ENCODE results near the gene ZNF888.
"Not testable (repeated sequence)": the region's sequence is repeated elsewhere in the genome, so short reads cannot be mapped to it uniquely, and the experiment has no call there.

ZNF888 gene

GRCh38 chr19:52941523-52941922 is 18.3 kb upstream of the ZNF888 start:
- DNase-seq, result not testable (repeated sequence)

GRCh38 chr19:52940905-52941304 is 17.7 kb upstream of the ZNF888 start:
- not testable (repeated sequence) for DNase-seq

- no peak for DNase-seq
These were observed 15.5 kb upstream of the ZNF888 start for GRCh38 chr19:52938761-52939160.

GRCh38 chr19:52936954-52937325 is 13.7 kb upstream of the ZNF888 start:
- DNase-seq, result no peak

- no peak for DNase-seq
These were observed 13.1 kb upstream of the ZNF888 start for GRCh38 chr19:52936151-52936953.

GRCh38 chr19:52935434-52935833 is 12.2 kb upstream of the ZNF888 start:
- no peak for DNase-seq

- DNase-seq, result not testable (repeated sequence)
These were observed 1.4 kb upstream of the ZNF888 start for GRCh38 chr19:52924641-52925040.

GRCh38 chr19:52923778-52924593 is 758 bp upstream of the ZNF888 start:
- DNase-seq, result no peak

- no peak for DNase-seq
These were observed 5.7 kb downstream of the ZNF888 start for GRCh38 chr19:52917531-52917930.

GRCh38 chr19:52910648-52911047 is 12.6 kb downstream of the ZNF888 start:
- no peak for DNase-seq

GRCh38 chr19:52904052-52904780 is 19.0 kb downstream of the ZNF888 start:
- not testable (repeated sequence) for DNase-seq

GRCh38 chr19:52901842-52902241 is 21.4 kb downstream of the ZNF888 start:
- no peak for DNase-seq

- not testable (repeated sequence) for DNase-seq
These were observed 24.6 kb downstream of the ZNF888 start for GRCh38 chr19:52898596-52898995.

- no peak for DNase-seq
These were observed 25.1 kb downstream of the ZNF888 start for GRCh38 chr19:52898101-52898500.

- peak; percentile 1 for DNase-seq
These were observed 25.9 kb downstream of the ZNF888 start, which contains the start of gene ZNF320 for GRCh38 chr19:52897138-52897935. Gene ZNF320 (minus strand): TSS chr19:52897635. CDS start chr19:52890255, 7,380 bp downstream.

GRCh38 chr19:52896431-52897137 is 26.6 kb downstream of the ZNF888 start:
- DNase-seq, result no peak

GRCh38 chr19:52891336-52891735 is 31.9 kb downstream of the ZNF888 start:
- no peak for DNase-seq

GRCh38 chr19:52889931-52890330 is 33.3 kb downstream of the ZNF888 start:
- no peak for DNase-seq

GRCh38 chr19:52889076-52889475 is 34.2 kb downstream of the ZNF888 start:
- no peak for DNase-seq

- DNase-seq, result no peak
These were observed 42.3 kb downstream of the ZNF888 start for GRCh38 chr19:52880895-52881389.

- not testable (repeated sequence) for DNase-seq
These were observed 50.2 kb downstream of the ZNF888 start for GRCh38 chr19:52872996-52873395.
